Muscle of back (tissue), 11 donors: ENCODE measurements around the gene CCT7. TPM values are rescaled to one million over a fixed set of nuclear protein-coding genes. Genes with fewer than 3 reads are reported as not detected.
A peak's percentile ranks its signal among the peaks of the same experiment; 100 is the strongest.

Experiments used
- DNase-seq, 3 donors: peaks; one replicate each; pipeline versions ENCODE4 v3.0.0 to v3.0.0-alpha.2; 2013
- polyA plus RNA-seq, 10 donors: library from polyadenylated mRNA; unstranded; fragments of 120-200 nt; gene quantifications; one replicate each; pipeline ENCODE4 v1.2.1, GENCODE V29; 2013; ENCODE audit not compliant: insufficient read length in 10 of 10

CCT7 gene
- polyA plus RNA-seq, 10 donors, result 171 to 205 (median 178) TPM

DNA sequence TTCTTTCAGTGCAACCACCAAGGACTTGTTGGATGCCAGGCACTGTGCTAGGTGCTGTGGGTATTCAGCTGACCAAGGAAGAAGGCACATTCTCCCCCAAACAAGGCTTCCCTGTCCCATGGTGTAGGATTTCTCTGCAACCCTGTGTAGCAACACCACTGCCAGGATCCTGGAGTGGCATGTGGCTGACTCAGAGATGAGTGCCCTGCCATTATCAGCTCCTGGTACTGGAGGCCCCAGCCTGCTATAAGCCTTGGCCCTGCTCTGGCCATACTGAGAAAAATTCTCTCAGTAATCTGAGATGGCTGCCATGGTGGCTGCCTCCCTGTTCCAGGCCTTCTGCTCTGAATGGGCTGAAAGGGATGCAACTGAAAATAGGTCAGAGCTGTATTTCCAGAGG, 15.8 kb upstream of the CCT7 start:
- DNase-seq, result no peak

DNA sequence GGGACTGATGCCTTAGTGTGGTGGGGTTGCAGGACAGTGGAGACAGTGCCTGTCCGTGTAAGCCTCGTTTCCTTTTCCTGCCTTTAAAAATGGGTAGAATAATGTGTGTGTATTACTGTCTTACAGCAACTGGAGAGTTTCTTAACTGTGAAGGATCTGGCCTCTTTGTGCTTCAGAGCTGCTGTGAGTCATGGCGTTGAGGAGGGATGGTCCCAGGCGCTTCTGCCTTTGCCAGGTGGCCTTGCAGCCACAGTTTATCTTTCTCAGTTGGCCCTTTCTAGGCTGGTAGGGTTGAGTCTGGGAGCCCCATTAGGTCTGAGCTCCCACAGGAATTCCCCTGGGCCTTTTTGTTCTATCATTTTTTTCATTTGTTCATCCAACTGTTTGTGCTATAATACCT, 10.3 kb upstream of the CCT7 start:
- no peak for DNase-seq

DNA sequence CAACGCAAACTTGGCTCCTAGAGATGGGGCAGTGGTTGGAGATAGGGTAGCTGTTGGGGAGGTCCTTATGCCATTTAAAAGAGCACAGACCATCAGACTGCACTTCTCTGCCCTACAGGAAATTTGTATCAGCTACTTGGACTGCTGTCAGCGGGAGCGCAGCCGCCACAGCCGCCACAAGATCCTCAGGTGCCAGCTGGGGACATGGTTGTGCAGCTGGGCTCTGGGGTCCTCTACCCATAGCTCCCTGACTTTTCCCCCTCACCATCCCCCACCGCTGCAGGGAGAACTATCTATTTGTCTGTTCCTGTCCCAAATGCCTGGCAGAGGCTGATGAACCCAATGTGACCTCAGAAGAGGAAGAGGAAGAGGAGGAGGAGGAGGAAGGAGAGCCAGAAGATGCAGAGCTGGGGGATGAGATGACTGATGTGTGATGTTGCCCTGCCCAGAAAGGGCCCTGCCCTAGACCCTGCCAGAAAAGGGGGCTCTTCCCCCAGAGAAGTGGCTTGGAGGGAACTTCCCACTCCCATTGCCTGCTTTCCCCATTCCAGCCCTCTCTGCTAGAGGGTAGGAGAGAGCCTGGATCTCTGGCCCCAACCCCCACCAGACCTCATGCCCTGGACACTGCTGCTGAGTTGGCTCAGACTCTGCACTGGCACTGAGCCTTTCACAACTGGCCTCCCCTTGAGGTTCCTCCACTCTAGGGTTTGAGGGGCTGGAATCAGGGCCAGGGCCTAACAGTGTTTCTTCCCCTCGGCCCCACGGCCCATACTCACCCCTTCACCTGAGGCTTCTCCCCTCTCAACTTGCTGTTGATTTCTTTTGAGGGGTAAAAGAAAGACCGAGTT, 8.4 kb upstream of the CCT7 start:
- no peak for DNase-seq

DNA sequence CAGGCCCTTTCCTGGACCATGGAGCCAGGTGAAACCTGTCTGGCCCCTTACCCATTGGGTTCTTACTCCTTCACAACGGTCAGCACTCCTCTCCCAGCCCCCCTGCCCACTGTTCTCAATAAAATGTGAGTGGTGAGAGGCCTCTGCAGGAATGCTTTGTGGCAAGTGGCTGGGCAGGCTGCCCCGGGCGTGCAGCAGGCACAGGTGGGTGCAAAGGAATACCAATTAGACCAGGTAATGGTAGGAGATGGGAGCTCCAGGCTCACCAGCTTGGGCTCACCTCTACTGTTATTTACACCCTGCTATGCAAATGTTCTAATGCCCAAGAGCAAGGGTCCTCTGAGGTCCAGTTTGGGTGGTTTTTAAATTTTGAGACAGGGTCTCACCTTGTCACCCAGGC, 7.0 kb upstream of the CCT7 start:
- DNase-seq, result no peak

DNA sequence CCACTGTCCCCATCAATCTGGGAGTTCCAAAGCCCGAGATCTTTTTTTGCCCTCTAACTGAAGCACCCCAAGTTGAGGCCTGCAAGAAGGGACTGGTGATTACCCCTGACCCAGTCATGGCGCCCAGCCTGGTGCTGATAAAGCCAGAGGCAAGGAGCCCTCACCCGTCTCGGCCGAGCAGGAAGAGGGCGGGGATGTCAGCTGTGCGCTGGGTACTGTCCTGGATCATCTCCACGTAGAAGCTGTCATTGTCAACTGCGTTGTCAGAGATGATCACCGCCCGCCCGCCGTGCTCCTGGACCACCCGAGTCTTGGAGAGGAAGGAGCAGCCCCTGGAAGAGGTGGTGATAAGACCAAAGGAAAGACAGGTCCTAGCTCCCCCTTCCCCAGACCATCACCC, 5.5 kb upstream of the CCT7 start:
- no peak for DNase-seq

DNA sequence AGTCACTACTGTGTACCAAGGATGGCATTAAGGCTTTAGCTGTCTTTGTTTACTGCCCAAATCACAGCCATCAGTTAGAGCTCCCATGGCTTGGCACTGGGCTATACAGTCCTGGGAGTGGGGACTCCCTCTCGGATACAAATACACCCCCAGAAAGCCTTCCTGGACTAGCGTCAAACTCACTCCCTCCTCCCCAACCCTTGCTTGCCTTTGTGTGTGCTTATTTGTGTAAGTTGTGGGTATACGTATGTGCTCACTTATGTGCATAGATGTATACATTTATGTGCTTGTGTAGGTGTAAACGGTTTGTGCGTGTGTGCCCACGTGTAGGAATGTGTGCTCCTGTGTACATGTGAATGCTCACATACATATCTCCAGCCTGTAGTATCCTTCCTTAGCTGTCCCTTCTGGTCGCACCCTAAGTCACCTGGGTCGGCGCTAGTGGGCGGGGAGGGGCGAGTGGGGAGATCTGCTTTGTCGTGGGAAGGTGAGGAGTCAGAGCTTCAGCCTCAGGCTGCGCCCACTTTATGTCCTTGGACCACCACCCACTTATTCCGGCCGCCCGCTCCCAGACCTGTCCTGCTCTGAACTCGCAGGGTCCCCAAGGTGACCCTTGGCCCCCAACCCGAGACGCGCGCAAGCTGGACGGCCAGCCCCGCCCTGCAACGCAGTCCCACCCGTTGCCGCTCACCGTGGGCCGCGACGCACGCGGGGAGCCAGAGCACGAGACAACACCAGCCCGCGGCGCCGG, 1.5 kb upstream of the CCT7 start:
- DNase-seq, result no peak

DNA sequence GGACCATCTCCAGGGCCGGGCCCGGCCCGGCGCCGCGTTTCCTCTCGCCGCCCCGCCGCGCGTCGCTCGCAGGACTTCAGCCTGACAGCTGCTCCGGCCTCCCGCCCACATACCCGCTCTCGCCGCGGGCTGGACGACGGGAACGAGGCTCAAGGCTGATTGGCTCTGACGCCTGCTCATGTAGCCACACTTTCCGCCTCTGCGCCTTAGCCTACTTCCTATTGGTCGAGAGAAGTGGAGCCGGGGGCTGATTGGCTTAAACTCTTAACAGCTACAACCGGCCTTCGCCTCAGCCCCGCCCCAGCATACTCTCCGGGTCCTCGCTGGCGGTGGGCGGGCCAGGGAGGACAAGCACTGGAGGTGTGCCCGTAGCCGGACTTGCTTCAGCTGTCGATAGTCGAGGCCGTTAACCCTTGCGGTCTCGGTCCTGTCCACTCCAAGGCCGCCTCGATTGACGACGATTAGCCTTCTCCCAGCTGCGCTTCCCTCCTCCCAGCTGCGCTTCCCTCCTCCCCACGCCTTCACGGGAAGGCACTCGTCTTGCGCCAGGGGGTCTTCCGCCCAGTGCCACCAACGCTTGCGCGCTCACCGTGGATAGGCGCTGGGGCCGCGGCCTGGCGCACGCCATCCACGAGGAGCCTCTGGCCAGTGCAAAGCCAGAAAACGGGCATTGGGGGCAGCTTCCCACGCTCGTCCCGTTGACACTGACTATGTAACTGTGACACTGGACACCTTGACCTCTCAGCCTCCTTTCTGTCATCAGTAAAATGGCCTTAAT, 765 bp upstream of the CCT7 start, which contains the start of gene PRADC1:
Gene PRADC1 (minus strand): TSS at position 86 of the 778 bp plus-strand sequence. CDS start 79 bp downstream, at position 7.
- peak; percentile 100 for DNase-seq

DNA sequence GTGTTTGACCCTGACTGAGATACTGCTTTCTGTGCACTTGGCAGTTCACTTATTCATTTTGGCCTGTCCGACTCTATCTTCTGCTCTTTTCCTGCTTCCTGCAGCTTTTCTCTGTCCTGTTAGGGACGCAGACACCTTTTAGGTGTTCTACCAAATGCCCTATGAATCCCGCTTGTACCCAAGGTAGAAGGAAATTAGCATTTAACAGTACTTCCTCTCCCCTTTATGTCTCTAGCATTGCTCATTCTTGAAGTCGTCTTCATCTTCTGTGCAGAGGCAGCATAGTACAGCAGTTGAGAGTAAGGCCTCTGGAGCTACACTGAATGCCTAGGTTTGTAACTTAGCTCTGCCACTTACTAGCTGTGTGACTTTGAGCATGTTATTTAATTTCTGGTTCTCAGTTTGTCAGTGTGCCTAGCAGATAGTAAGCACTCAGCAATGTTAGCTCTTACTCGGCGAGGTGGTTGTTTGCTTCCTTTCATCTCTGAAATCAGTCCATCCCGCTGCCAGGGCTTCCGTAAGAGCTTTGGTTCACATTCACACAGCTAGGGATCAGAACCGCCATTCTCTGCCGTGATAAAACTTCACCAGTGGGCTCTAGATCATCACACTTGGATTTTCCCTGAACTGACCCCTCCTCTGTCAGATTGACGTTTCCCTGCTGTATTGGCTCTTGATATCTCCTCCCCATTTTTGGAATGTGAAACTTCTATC, 1.4 kb downstream of the CCT7 start:
- no peak for DNase-seq

DNA sequence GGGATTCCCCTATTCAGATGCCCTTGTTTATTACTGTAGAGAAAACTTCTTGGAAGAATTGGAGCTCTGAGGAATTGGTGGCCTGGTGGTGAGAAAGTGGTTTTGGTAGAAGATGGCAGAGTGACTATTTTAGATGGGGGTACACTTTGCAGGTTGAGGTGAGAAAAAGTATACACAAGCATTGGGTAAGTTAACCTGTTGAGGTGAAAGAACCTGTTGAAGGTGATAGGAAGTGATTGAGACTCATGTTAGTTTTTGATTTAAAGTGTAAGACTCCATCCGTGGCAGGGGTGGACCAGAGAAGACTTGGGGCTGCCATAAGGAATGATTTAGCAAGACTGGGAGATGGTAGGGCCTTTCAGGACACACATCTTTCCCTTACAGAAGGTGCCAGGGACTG, 3.1 kb downstream of the CCT7 start:
- no peak for DNase-seq

DNA sequence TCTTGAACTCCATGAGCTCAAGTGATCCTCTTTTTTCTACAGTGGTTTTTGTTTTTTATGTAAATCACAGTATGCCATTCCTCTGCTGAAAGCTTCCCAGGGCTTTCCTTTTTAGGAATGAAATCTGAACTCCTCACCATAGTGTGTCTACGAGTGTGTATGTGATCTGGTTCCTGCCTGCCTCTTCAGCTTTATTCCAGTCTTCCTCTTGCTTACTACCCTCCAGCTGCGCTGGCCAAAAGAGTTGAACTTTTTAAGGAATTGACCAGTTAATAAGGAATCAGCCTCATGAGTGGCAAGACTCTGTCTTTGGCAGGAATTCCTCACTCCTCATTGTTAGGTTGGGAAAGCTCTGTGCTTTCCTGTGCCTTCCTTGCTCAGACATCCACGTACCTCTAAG, 4.0 kb downstream of the CCT7 start:
- no peak for DNase-seq

DNA sequence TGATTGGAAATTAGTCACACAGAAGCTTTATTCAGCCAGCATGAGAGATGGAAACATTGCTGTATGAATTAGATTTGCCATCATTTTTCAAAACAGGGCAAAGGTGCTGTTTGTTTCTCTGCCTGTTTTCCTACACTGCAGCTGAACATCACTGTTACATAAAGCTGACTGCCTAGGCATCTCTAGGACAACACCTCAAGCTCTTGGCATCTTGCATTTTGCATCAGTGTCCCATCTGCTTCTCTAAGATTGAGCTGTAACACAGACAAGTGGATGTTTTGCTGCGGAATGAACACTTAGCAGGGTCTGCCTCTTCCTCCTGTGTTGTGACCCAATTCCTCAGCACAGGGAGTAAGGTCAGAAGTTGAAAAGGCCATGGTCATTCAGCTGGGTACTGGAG, 4.9 kb downstream of the CCT7 start:
- no peak for DNase-seq

DNA sequence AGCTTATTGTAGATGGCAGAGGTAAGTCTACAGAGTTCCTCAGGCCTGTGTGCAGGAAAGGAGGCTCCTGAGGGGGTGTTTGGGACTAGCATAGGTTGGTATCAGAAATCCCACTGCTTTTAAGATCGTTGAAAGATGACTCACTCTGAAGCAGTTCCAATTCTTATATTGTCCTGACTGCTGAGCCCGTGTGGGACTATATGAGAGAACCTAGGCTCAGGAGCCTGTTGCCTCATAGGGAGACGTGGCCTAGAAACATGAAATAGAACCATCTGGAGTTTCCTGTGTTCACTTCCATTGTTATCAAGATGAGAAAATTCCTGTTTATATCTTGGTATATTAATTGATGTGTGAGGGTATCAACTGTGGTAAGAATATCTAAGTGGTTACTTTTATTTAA, 5.7 kb downstream of the CCT7 start:
- DNase-seq, result no peak

DNA sequence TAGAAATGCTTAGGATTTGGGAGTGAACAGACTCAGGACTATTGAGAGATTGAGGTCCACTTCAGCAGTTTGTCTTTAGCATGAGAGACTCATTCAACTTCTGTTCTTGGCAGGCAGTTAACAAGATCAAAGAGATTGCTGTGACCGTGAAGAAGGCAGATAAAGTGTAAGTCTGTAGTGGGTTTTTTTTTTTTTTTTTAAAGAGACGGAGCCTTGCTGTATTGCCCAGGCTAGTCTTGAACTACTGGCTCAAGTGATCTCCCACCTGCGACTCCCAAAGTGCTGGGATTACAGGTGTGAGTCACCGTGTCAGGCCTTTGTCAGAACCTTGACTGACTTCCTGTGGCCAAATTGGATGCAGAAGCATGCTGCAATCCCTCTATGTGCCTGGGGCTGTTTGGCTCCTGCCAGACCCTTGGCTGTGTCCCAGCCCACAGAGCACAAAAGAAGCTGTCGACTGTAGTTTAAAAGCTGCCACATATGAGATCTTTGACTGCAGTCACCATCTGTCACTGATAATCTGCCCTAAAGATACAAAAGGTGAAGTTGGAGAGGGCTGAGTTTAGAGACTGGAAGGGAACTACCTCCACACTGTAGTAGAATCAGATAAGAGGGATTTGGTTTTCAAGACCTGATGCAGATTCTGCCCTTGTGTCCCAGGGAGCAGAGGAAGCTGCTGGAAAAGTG, 9.9 kb downstream of the CCT7 start:
- no peak for DNase-seq

DNA sequence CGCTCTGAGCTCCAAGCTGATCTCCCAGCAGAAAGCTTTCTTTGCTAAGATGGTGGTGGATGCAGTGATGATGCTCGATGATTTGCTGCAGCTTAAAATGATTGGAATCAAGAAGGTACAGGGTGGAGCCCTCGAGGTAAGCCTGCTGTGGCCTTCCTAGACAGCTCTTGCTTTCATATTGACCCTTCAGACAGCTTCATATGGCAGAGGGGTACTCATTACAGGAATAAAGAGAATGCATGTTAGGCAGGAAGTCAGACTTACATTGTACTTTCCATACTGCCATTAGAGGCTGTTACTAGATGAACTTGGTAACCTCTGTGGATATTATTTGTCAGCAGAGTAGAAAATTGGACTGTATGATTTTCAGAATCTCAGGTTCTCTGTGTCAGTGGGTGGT, 10.5 kb downstream of the CCT7 start:
- DNase-seq, result no peak

DNA sequence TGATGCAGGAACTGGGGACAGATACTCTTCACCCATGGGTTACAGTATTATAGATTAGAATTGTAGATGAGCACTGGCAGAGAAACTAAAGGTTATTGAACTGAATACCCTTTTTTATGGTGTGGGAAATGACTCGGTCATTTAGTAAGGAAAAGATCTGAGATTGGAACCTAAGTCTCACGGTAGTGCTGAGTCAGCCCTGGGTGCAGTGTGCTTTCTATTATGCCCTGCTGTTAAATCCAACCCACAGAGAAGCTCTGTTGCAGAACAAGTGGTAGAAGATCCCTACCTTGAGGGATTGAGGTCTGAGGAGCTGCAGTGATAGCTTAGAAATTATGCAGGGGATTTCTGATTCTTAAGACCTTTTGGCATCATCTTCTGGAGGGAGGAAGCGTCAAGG, 12.7 kb downstream of the CCT7 start:
- no peak for DNase-seq

DNA sequence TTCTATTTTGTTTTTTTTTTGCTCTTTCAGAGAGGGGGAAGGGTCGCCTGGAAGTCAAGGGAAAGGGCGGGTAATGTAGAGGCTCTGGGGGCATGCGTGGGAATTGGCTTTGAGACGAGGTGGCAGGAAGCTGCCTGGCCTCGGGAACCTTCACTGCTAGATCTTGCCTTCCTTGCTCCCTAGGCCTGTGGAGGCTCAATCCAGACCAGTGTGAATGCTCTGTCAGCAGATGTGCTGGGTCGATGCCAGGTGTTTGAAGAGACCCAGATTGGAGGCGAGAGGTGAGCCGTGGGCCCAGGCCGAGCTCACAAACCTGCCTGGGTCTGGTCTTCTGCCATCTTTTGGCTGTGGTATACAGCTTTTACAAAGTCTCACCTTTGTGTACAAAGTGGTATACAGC, 15.5 kb downstream of the CCT7 start:
- DNase-seq, result no peak

DNA sequence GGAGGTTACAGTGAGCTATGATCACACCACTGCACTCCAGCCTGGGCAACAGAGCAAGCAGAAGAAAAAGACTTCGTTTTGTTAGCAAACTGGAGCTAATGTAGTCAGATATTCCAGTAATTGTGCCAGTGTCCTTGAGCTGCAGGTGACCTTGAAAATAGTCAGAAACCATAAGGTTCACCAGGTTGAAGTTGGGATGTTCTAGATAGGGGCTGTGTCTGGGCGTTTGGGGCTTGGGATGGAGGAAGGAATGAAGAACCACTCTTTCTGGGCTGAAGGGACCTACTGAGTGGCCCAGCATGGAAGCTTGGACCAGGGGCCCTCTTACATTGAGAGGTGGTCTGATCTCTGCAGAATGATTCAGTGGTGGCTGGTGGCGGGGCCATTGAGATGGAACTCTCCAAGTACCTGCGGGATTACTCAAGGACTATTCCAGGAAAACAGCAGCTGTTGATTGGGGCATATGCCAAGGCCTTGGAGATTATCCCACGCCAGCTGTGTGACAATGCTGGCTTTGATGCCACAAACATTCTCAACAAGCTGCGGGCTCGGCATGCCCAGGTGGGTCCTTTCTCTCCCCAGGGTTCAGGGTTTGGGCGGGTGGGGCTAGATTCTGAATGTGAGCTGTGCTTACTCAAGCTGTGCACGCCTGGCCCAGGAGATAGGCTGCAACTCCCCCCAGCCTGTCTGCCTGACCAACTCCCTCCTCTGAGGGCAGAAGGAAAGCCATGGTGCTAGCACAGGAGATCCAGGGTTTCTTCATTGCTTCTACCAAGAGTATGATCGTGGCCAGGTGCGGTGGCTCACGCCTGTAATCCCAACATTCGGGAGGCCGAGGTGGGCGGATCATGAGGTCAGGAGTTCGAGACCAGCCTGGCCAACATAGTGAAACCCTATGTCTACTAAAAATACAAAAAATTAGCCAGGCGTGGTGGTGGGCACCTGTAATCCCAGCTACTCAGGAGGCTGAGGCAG, 17.1 kb downstream of the CCT7 start:
- no peak for DNase-seq

DNA sequence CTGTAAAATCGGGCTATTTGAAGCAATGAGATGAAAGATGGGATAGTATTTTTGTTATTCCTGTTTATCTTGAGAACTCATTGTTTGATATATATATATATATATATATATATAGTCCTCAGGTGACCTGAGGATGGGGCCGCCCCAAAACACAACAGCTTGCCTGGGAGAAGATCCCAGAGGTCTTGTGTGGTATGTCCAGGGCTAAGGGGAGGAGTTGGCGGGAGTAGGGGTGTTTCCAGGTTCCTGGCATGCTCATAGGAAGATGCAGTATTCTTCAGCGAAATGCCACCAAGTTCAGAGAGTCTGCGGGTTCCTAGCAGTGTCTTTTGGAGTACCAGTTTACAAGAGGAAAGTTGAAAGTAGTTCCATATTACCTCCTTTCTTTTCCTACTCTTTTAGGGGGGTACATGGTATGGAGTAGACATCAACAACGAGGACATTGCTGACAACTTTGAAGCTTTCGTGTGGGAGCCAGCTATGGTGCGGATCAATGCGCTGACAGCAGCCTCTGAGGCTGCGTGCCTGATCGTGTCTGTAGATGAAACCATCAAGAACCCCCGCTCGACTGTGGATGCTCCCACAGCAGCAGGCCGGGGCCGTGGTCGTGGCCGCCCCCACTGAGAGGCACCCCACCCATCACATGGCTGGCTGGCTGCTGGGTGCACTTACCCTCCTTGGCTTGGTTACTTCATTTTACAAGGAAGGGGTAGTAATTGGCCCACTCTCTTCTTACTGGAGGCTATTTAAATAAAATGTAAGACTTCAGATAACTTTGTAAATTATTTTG, 18.3 kb downstream of the CCT7 start:
- DNase-seq, result no peak

DNA sequence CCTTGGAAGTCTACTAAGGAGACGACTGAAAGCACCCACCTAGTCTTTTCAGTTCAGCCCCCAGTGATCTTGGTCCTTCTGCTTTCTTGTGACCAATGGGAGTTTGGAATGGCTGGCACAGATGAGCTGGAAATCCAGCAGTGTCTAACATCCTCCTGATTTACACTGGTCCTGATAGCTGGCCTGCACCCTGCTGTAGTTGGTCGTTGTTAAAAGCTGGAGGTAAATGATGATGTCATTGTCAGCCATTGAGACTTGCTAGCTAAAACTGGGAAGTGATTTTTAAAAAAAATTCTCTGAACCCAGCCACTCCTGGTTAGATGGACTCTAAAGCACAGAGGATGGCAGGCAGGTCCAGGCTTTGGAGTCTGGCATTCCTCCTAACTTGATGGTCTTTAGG, 19.3 kb downstream of the CCT7 start:
- no peak for DNase-seq
